Neural cell (in vitro differentiated cells): ENCODE measurements around the gene KLHL17.

Source experiments
- CTCF ChIP-seq: fragments of 450-650 bp; IDR thresholded peaks from 2 replicates; pipeline ENCODE4 v1.5.1; 2014; ENCODE audit warnings: antibody characterized with exemption, mild to moderate bottlenecking, moderate library complexity; ENCODE audit not compliant: poor library complexity, severe bottlenecking
- EP300 ChIP-seq: fragments of 450-650 bp; conservative IDR thresholded peaks from 2 replicates; pipeline ENCODE4 v1.6.1; 2014; ENCODE audit warnings: antibody characterized with exemption, mild to moderate bottlenecking, moderate library complexity; ENCODE audit not compliant: poor library complexity, severe bottlenecking
- EZH2 ChIP-seq: fragments of 200-600, 300-800 bp; shearing (Covaris generic), sonication (generic); IDR thresholded peaks from 2 replicates; pipeline ENCODE4 v1.6.1; 2014; ENCODE audit warnings: antibody characterized with exemption, low read length, borderline replicate concordance, mild to moderate bottlenecking; ENCODE audit not compliant: insufficient read depth, poor library complexity, severe bottlenecking
- MXI1 ChIP-seq: fragments of 450-650 bp; conservative IDR thresholded peaks from 2 replicates; pipeline ENCODE4 v1.6.1; 2014; ENCODE audit warnings: antibody characterized with exemption, mild to moderate bottlenecking; ENCODE audit not compliant: poor library complexity, severe bottlenecking
- POLR2AphosphoS5 ChIP-seq: IDR thresholded peaks from 2 replicates; pipeline ENCODE4 v1.6.1; 2012
- RAD21 ChIP-seq: fragments of 450-650 bp; conservative IDR thresholded peaks from 2 replicates; pipeline ENCODE4 v1.6.1; 2014; ENCODE audit warnings: antibody characterized with exemption, mild to moderate bottlenecking, moderate library complexity
- REST ChIP-seq: IDR thresholded peaks from 2 replicates; pipeline ENCODE4 v1.6.1; 2012; ENCODE audit warnings: borderline replicate concordance
- SMC3 ChIP-seq: fragments of 450-650 bp; conservative IDR thresholded peaks from 2 replicates; pipeline ENCODE4 v1.6.1; 2014; ENCODE audit warnings: antibody characterized with exemption, mild to moderate bottlenecking, moderate library complexity; ENCODE audit not compliant: poor library complexity
- TAF1 ChIP-seq: IDR thresholded peaks from 2 replicates; pipeline ENCODE4 v1.6.1; 2012; ENCODE audit warnings: low read depth

DNA sequence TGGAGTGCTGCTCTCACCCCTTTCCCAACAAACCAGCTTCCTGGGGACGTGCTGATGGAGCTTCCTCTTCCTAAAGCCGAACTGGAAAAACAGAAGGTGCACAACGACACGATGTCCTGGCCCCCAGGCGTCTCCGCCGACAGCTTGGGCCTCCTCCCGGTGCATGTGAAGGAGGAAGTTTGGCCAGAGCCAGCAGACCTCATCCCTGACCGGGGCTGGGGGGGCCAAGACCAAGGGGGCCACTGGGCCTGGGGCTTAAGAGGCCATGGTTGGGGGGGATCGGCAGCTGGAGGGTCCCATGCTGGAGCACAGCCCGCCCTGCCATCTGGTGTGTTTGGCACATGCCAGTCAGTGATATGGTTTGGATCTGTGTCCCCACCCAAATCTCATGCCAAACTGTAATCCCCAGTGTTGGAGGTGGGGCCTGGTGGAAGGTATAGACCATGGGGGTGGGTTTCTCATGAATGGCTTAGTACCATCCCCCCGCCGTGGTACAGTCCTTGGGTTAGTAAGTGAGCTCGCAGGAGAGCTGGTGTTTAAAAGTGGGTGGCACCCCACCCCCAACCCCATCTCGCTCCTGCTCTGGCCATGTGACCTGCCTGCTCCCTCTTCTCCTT lies 33.1 kb downstream of the KLHL17 start:
- TF ChIP-seq CTCF (no peak), EZH2 (no peak), TAF1 (no peak), REST (no peak), EP300 (no peak), MXI1 (no peak), RAD21 (no peak), POLR2AphosphoS5 (no peak), SMC3 (no peak)
